NCI-H1105 treated with DMSO at 0.1 percent for 48 hours (cell line): ENCODE data around the gene LDAH.
"Not testable (repeated sequence)": the region's sequence is repeated elsewhere in the genome, so short reads cannot be mapped to it uniquely, and the experiment has no call there.

Experiments
- DNase-seq: peaks from one replicate; lab custom pipeline; 2025; lab: John Stamatoyannopoulos, UW

The LDAH gene

DNA sequence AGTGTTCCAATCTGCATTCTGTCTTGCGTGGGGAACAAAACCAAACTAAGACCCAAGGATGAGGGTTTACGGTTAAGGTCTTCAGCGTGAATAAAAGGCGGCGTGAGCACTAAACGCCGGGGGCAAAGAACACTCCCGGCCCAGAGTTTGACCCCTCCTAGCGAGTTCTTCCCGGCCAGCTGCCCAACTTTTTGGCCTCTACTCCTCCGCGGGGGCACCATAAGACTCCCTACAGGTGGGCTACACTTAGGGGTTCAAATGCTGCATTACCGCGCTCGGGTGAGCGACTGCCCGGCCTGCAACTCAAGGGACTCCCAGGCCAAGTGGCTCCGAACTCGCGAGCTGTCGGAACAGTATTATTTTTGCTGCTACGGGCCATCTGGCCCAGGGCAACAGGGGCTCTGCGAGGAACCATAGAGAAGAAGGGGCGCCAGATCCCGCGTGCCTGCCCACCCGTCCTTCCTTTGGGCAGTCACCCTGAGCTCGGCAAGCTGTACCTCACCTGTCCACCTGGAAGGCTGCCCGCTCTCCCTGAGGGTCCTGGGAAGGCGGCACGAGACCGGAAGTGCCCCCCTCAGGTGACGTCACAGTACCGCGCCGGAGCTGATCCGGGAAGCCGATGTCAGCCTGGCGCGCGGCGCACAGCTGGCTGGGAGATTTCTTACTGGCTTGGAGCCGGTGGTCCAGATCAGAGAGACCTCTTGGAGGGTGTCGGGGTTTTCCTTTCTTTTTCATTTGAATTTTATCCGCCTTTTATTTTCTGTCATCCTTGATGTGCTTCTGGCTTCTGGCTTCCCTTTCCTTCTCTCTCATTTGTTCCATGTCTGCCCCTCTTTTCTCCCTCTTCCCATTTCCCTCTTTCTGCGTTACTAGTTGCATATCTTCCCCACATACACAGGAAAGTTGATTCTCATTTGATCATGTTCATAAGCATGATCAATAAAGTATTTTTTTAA lies at the start of gene LDAH:
TSS of gene LDAH (minus strand) at position 567 of the 956 bp plus-strand sequence. CDS start 21,638 bp downstream, outside the sequence.
- peak; percentile 92 for DNase-seq

DNA sequence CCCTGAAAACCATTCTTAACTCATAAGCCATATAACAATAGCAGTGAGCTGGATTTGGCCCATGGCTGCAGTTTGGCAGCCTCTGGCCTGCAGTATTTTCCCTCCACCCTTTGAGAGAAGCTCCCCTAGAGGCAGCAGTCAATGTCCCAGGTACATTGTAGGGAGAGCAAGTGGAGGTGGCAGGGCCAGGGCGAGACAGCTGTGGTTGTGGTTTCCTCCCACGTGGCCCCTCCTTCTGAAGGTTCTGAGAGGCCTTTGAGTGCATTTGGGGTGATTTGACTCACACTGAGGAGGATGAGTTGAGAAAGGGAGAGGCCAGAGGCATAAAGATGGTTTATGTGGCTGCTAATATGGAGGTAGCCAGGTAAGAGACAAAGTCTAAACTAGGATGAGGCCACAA lies 45.5 kb upstream of the LDAH start:
- no peak for DNase-seq

DNA sequence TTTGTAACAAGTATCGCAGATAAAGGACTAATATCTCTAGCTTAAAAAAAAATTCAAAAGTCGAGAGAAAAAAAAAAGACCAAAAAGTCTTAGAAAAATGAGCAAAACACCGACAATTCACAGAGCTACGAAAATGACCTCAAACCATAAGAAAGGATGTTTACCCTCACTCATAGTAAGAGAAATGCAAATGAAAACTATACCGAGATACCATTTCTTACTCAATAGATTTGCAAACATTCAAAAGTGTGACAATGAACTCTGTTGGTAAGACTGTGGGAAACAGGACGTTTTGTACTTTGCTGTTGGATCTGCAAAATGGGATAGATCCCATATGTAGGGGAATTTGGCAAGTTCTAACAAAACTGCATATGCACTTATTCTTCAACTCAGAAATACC lies 39.9 kb upstream of the LDAH start:
- no peak for DNase-seq

- DNase-seq = no peak
Measured at GRCh38 chr2:20855456-20855855, 32.6 kb upstream of the LDAH start.

DNA sequence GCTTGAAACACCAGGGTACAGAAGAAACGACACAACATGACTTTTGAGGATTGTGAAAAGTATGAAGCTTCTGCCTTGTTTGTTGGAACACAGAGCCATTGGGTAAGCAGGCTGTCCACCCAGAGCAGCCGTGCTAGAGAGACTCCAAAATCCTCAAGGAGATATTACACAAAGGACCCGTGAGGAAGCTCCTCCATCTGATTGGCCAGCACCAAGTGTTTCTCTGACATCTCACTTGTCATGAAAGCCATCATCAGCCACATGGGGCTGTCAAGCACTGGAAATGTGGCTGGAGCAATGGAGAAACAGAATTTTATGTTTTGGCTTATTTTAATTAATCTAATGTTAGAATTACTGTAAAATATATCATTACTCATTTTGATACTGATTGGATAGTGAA lies 29.8 kb upstream of the LDAH start:
- DNase-seq = no peak

GRCh38 chr2:20852139-20852538 lies 29.2 kb upstream of the LDAH start:
- no peak for DNase-seq

- DNase-seq = no peak
Measured at GRCh38 chr2:20844246-20844645, 21.3 kb upstream of the LDAH start.

DNA sequence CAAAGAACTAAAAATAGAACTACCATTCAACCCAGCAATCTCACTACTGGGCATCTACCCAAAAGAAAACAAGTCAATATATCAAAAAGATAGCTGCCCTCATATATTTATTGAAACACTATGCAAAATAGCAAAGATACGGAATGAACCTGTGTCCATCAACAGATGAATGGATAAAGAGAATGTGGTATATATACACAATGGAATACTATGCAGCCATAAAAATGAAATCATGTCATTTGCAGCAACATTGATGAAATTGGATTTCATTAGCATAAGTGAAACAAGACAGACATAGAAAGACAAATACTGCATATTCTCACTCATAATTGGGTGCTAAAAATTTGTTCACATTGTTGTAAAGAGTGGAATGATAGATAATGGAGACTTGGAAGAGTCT lies 16.2 kb upstream of the LDAH start:
- DNase-seq = no peak

DNA sequence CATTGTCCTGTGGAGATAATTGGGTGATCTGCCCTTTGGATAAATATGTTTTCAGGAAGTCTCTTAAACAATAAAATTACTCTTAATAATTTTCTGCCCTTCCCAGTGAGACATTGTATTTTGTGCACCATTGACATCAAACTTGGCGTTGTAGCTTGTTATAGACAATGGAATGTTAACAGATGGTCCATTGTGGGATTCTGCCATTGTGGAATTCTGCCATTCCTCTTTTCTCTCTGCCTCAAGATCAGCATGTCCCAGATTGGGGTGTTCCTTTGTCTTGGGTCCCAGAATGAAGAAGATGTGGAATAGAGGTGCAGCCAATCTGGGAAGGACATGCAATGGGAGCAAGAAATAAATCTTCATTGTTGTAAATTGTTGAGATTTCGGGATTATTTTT lies 15.1 kb upstream of the LDAH start:
- no peak for DNase-seq

GRCh38 chr2:20836521-20836920 lies 13.6 kb upstream of the LDAH start:
- DNase-seq = no peak

GRCh38 chr2:20834331-20834730 lies 11.4 kb upstream of the LDAH start:
- no peak for DNase-seq

DNA sequence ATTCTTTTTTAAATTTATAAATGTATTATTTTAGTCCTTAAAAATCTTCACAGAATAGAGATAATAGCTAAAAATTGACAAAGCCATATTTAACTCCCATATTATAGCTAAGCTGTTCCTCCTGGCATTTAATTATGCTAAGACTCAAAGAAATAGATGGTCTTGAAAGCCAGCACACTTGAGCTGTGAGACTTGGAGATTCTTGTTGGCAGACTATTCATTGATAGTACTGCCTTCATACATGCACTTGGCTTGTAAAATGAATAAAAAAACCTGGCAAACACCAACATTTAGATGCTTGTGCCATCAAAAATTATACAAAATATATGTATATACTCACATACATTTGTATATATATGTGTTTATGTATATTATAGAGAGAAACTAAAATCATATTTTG lies 9.7 kb upstream of the LDAH start:
- DNase-seq = no peak

- no peak for DNase-seq
Measured at GRCh38 chr2:20829861-20830260, 7.0 kb upstream of the LDAH start.

- DNase-seq = no peak
Measured at GRCh38 chr2:20823917-20824316, 1.0 kb upstream of the LDAH start.

DNA sequence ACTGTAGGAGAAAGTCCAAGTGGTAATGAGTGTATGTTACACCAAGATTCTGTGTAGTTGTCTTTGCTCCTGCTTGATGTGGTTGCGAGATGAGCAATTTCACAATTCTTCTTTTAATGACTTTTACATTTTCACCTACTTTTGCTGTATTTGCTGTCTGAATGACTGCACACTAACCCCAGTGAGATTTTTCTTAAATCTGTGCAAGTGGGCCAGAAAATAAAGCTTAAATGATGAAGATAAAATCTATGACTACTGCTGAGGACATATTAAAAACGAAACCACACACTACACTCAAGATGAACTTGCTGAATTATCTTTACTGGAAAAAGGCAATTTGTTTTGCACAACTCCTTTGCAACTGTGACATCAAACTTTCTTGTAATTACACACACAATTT lies 4.1 kb downstream of the LDAH start:
- DNase-seq = no peak

GRCh38 chr2:20815216-20815615 lies 7.7 kb downstream of the LDAH start:
- DNase-seq = no peak

DNA sequence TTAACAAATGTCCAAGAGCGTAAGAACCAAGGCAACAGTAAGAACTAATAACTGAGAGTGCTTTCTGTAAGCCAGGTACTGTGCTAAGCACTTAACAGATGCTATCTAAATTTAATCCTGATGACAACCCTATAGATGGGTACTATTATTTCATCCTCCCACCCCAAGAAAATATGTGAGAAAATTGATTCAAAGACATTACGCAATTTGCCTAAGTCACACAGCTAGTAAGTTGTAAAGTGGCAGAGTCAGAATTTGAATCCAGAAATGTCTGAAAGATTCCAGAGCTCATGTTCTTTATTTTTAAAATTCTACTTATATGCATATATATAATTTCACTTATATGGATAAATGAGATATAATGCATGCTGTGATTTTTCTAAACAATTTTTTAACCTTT lies 10.1 kb downstream of the LDAH start:
- no peak for DNase-seq

GRCh38 chr2:20806286-20806685 lies 16.6 kb downstream of the LDAH start:
- no peak for DNase-seq

- DNase-seq = no peak
Measured at GRCh38 chr2:20803974-20804373, 18.9 kb downstream of the LDAH start.

- DNase-seq = no peak
Measured at GRCh38 chr2:20803226-20803682, 19.6 kb downstream of the LDAH start.

DNA sequence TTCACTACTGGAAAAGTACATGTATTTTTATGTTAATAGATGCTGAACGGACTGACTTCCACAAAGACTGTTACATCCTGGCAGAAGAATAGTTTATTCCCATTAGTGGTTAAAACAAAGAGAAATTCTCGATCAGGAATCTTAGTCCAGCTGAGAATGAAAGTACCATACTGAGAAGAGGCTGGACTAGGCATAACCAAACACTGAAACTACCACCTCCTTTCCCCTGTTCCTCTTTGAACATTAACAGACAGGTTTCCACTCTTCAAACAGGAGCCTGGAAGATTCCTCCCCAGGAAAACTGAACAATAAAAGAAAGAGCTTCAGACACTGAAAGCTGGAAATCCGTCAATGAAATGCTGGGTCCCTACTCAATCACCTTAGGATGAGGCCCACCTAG lies 25.8 kb downstream of the LDAH start:
- DNase-seq = no peak

GRCh38 chr2:20796374-20796791 lies 26.5 kb downstream of the LDAH start:
- DNase-seq = no peak

DNA sequence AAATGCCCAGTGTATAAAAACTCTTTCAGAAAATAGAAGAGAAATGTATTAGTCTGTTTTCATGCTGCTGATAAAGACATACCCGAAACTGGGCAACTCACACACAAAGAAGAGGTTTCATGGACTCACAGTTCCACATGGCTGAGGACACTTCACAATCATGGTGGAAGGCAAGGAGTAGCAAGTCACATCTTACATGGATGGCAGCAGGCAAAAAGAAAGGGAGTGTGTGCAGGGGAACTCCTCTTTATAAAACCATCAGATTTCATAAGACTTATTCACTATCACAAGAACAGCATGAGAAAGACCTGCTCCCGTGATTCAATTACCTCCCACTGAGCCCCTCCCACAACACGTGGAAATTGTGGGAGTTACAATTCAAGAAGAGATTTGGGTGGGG lies 29.0 kb downstream of the LDAH start:
- DNase-seq = not testable (repeated sequence)
